ENCODE results near the gene RHOG. TPM values are rescaled to one million over a fixed set of nuclear protein-coding genes. Genes with fewer than 3 reads are reported as not detected.
A peak's percentile ranks its signal among the peaks of the same experiment; 100 is the strongest.

RHOG gene
- total and polyA plus RNA-seq, 9 of the 15 experiments (the other 6 are each of a cell fraction or from before 2014, with no cell fraction given) = 22.6 to 162 (median 80.3) TPM

DNA sequence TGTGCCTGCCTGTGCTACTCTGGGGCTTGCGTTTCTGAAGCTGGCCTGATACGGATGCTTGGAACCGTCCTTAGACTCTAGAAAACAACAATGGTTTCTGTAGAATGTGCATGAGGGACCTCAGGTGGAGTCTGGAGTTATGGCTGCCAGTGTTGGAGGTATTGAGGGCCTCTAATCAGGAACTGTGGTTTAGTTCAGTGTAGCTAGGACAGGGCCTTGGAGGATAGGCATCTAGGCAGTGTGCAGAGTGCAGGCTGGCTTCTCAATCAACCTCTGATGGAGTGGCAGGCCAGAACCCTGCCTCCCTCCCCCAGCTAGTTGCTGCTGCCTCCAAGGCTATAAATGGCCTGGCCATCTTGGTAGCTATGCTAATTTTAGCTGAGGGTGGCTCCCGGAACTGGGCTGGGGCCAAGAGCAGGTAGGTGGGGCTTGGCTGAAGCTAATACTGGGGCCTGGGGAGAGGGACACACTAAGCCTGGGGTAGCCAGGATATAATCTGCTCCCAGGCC lies 18.7 kb upstream of the RHOG start (continued):
- TF ChIP-seq TCF15 (CRISPR knock-in tag; IDR thresholded peaks at IDR 0.05) (no peak), ELF4 (CRISPR knock-in tag; IDR thresholded peaks at IDR 0.05) (no peak), ARHGAP35 (IDR thresholded peaks at IDR 0.05; ENCODE audit: partially characterized antibody) (no peak), NR0B1 (IDR thresholded peaks at IDR 0.05; ENCODE audit: partially characterized antibody) (no peak), MYBL2 (IDR thresholded peaks at IDR 0.05; ENCODE audit: low read depth) (no peak), MYBL2 (CRISPR knock-in tag; IDR thresholded peaks at IDR 0.05; ENCODE audit: borderline replicate concordance) (no peak), HIVEP1 (CRISPR knock-in tag; IDR thresholded peaks at IDR 0.05) (no peak), TAF9B (IDR thresholded peaks at IDR 0.05; ENCODE audit: partially characterized antibody) (no peak), ZNF764 (CRISPR knock-in tag; IDR thresholded peaks at IDR 0.05; ENCODE audit: low read depth) (no peak), ZNF140 (CRISPR knock-in tag; IDR thresholded peaks at IDR 0.05) (no peak), YY1 (IDR thresholded peaks at IDR 0.05; ENCODE audit: borderline replicate concordance in 1 of 3, control insufficient read depth in 1 of 3, extremely low read depth in 1 of 3, insufficient read depth in 3 of 3, insufficient read length in 1 of 3, insufficient replicate concordance in 2 of 3, low read depth in 1 of 3, low read length in 2 of 3) (peak in 2 of 3 experiments; percentile 69 to 84), POLR3G (IDR thresholded peaks at IDR 0.05; ENCODE audit: extremely low read depth, insufficient read length, insufficient replicate concordance) (no peak), BHLHE40 (IDR thresholded peaks at IDR 0.05; ENCODE audit: low read length) (no peak), RNF2 (IDR thresholded peaks at IDR 0.05) (no peak), MLX (CRISPR knock-in tag; conservative IDR thresholded peaks at IDR 0.05) (no peak), EHMT2 (IDR thresholded peaks at IDR 0.05) (peak; percentile 68; the same call in 1 of the 2 replicates), PRDM10 (IDR thresholded peaks at IDR 0.05; ENCODE audit: partially characterized antibody) (peak; percentile 11), BMI1 (IDR thresholded peaks at IDR 0.05; ENCODE audit: low read length) (no peak), HNRNPLL (IDR thresholded peaks at IDR 0.05; ENCODE audit: low read depth, low read length, poor library complexity, severe bottlenecking) (no peak), ESRRA (IDR thresholded peaks at IDR 0.05; ENCODE audit: borderline replicate concordance, low read depth) (0 out of 2 replicates have a peak, but pooled peaks have one; percentile 23)
- TF ChIP-seq, protein P1, sequence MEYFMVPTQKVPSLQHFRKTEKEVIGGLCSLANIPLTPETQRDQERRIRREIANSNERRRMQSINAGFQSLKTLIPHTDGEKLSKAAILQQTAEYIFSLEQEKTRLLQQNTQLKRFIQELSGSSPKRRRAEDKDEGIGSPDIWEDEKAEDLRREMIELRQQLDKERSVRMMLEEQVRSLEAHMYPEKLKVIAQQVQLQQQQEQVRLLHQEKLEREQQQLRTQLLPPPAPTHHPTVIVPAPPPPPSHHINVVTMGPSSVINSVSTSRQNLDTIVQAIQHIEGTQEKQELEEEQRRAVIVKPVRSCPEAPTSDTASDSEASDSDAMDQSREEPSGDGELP (CRISPR knock-in tag; IDR thresholded peaks at IDR 0.05; ENCODE audit: borderline replicate concordance) = peak; percentile 18; the same call in 1 of the 2 replicates

Measured in K562 (cell line).